GM12878 (cell line): ENCODE measurements around the gene ASTL. TPM values are rescaled to one million over a fixed set of nuclear protein-coding genes. Genes with fewer than 3 reads are reported as not detected.

Source experiments
- ATAC-seq: fragments of 200-7000 bp; cut with Tn5 transposase; 3 replicates; pipeline ENCODE4 v1.9.1; 2020; ENCODE audit warnings: mild to moderate bottlenecking, moderate library complexity
- BruUV-seq: library from RNA; stranded (reverse); fragments of 400-500 nt; replicated peaks from 2 replicates; lab custom pipeline; 2021; lab: Mats Ljungman, UMichigan
- CTCF ChIA-PET: fragments of 300-600 bp; sonication (Branson Sonifier 250); formaldehyde crosslinking; extraction: SDS; loops from one replicate; lab custom pipeline; 2021; ENCODE audit warnings: inconsistent platforms; lab: Yijun Ruan, JAX
- POLR2A ChIA-PET: fragments of 350-600 bp; formaldehyde crosslinking; extraction: SDS; loops from one replicate; lab custom pipeline; 2021; ENCODE audit warnings: inconsistent platforms; lab: Charles Lee
- RAD21 ChIA-PET: fragments of 300-600 bp; sonication (Branson Sonifier 250); formaldehyde crosslinking; loops from one replicate; lab custom pipeline; 2023; ENCODE audit warnings: antibody characterized with exemption; ENCODE audit not compliant: unreplicated experiment; lab: Charles Lee
- SMC1A ChIA-PET: fragments of 300-600 bp; sonication (Branson Sonifier 250); formaldehyde crosslinking; loops from one replicate; lab custom pipeline; 2023; ENCODE audit not compliant: unreplicated experiment, uncharacterized antibody; lab: Charles Lee
- DNase-seq: peaks from one replicate; pipeline ENCODE4 v3.0.0-alpha.2; 2011; ENCODE audit warnings: low read depth, low spot score
- FAIRE-seq: peaks from 3 replicates; lab custom pipeline; 2011; peaks lifted over from hg19 to GRCh38; lab: Jason Lieb, UNC
- H2AFZ ChIP-seq: 2 replicates; pipeline ENCODE4 v1.6.0; 2011; ENCODE audit warnings: low read depth, low read length, control low read depth; ENCODE audit not compliant: control insufficient read depth
- H3K27ac ChIP-seq: 2 replicates; pipeline ENCODE4 v1.5.1; 2011; ENCODE audit warnings: control low read depth; ENCODE audit not compliant: control insufficient read depth, insufficient read depth
- H3K27me3 ChIP-seq, 2 experiments: replicated peaks in 1 of 2; 2 replicates each; pipeline versions ENCODE4 v1.6.0 to v1.6.1; 2011; ENCODE audit warnings: low read length in 1 of 2; ENCODE audit not compliant: control insufficient read depth in 2 of 2, insufficient read depth in 2 of 2
- H3K36me3 ChIP-seq, 2 experiments: 2 replicates each; pipeline ENCODE4 v1.5.1; 2011; ENCODE audit warnings: low read length in 1 of 2; ENCODE audit not compliant: control insufficient read depth in 2 of 2, insufficient read depth in 2 of 2
- H3K4me1 ChIP-seq: 2 replicates; pipeline ENCODE4 v1.6.1; 2011; ENCODE audit warnings: mild to moderate bottlenecking, low read length, moderate library complexity, mixed read lengths; ENCODE audit not compliant: control insufficient read depth, insufficient read depth
- H3K4me2 ChIP-seq: 2 replicates; pipeline ENCODE4 v1.6.0; 2011; ENCODE audit warnings: control low read depth; ENCODE audit not compliant: control insufficient read depth, insufficient read depth
- H3K4me3 ChIP-seq: fragments of 200-600 bp; sonication (generic); 2 replicates; pipeline ENCODE4 v1.5.1; 2016
- H3K79me2 ChIP-seq: 2 replicates; pipeline ENCODE4 v1.6.0; 2011; ENCODE audit warnings: low read length; ENCODE audit not compliant: control insufficient read depth, insufficient read depth
- H3K9ac ChIP-seq: 2 replicates; pipeline ENCODE4 v1.8.0; 2011; ENCODE audit warnings: low read length, control low read depth, mixed read lengths; ENCODE audit not compliant: control insufficient read depth, insufficient read depth
- H3K9me3 ChIP-seq: replicated peaks from 3 replicates; pipeline ENCODE4 v1.5.1; 2011; ENCODE audit warnings: mild to moderate bottlenecking, low read length; ENCODE audit not compliant: control insufficient read depth, insufficient read depth
- H4K20me1 ChIP-seq: 2 replicates; pipeline ENCODE4 v1.6.0; 2011; ENCODE audit not compliant: control insufficient read depth, insufficient read depth
- BACH1 ChIP-seq: fragments of 450-650 bp; IDR thresholded peaks from 2 replicates; pipeline ENCODE4 v1.6.1; 2017; ENCODE audit warnings: mild to moderate bottlenecking, borderline replicate concordance
- KLF5 ChIP-seq: fragments of 450-650 bp; IDR thresholded peaks from 2 replicates; pipeline ENCODE4 v1.6.1; 2014; ENCODE audit warnings: mild to moderate bottlenecking; ENCODE audit not compliant: partially characterized antibody
- YBX1 ChIP-seq: fragments of 450-650 bp; IDR thresholded peaks from 2 replicates; pipeline ENCODE4 v1.6.1; 2016; ENCODE audit warnings: antibody characterized with exemption
- WGBS: methylation state at CpG from one replicate; pipeline ENCODE4 v1.1.6; 2016; ENCODE audit warnings: low lambda C conversion rate; ENCODE audit not compliant: insufficient replicate concordance, insufficient coverage; ENCODE audit errors: missing lambda C conversion rate; 5-methylcytosine and 5-hydroxymethylcytosine counted together
- in situ Hi-C: fragments of 300-500 bp; cut with MboI; formaldehyde crosslinking; loops from 9 replicates; pipeline ENCODE4 v1.14.3; 2018; ENCODE audit warnings: mixed read lengths
- intact Hi-C: fragments of 100-400 bp; cut with micrococcal nuclease; formaldehyde crosslinking; loops from one replicate; pipeline ENCODE4 v1.14.2; 2022; ENCODE audit not compliant: unreplicated experiment
- polyA plus RNA-seq, 11 experiments: library from polyadenylated mRNA; depleted of rRNA in 4 of 11; unstranded in 6 of 11; stranded (reverse) in 5 of 11; fragments of >200 nt; fragmentation: Nextera tagmentation in 4 of 11; fragmentation: Illumina TruSeq in 1 of 11; extraction: Ambion mirVana in 4 of 11; extraction: Trizol in 1 of 11; gene quantifications; 1 replicate in 1 of 11; 2 replicates in 10 of 11; pipeline versions ENCODE4 v1.2.1 to v1.2.3, GENCODE V29; 2011 to 2016; ENCODE audit warnings: inconsistent platforms in 2 of 11, missing spikeins in 2 of 11, low read depth in 1 of 11
- total RNA-seq, 4 experiments: library from RNA; depleted of rRNA in 3 of 4; stranded (reverse); fragments of >200 nt in 3 of 4; fragmentation: Illumina TruSeq in 1 of 4; extraction: Trizol in 1 of 4; gene quantifications; 2 replicates each; pipeline versions ENCODE4 v1.2.1 to v1.2.3, GENCODE V29; 2013 to 2021
- TF ChIP-seq, protein P1 (sequence below): IDR thresholded peaks from 2 replicates; pipeline ENCODE4 v1.6.1; 2012; ENCODE audit warnings: mild to moderate bottlenecking, low read depth, low read length
- TF ChIP-seq, protein P2 (sequence below): fragments of 450-650 bp; IDR thresholded peaks from 2 replicates; pipeline ENCODE4 v1.6.1; 2017; ENCODE audit warnings: antibody characterized with exemption, mild to moderate bottlenecking, moderate library complexity

ASTL gene
- total and polyA plus RNA-seq, 10 of the 15 experiments (the other 5 are each of a cell fraction or from before 2014, with no cell fraction given) = 0.18 to 1.0 (median 0.38) TPM; not detected in 4

DNA sequence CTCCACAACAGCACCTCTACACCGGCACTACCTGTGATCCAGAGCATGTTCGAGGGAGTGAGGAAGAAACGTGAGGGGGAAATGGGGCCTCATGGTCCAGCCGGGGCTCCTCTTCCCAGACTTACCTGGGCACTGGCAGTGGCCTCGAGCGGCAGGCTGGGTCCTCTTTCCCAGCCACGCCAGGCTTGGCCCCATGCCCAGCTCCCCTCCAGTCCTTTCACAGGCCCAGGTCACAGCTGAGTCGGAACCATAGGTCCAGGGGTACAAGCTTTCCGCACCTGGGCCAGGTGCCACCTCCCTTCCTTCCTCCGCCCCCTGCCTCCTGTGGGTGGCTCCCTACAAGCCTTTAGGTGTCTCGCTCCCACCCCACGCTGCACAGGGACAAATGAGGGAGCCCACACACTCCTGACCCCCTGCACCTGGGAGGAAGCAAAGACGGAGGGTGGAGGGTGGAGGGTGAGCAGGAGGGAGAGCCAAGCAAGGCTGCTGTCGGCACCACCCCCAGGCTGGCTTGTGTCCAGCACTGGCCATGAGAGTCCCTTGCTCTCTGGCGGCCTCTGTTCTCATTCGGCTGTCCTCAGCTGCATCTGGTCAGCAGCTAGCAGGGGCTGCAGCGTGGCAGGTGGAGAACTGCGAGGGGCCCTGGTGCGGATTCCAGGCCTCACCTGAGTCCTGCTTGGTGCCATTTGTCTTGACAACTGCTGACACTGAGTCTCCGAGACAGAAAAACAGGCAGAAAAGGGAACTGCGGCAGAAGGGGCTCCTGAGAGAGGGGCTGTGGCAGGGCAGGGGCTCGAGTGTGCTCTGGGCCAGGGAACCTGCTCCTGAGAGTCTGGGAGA lies 48.7 kb downstream of the ASTL start:
- DNase-seq = no peak
- TF ChIP-seq BACH1 = no peak
- TF ChIP-seq, protein P1, sequence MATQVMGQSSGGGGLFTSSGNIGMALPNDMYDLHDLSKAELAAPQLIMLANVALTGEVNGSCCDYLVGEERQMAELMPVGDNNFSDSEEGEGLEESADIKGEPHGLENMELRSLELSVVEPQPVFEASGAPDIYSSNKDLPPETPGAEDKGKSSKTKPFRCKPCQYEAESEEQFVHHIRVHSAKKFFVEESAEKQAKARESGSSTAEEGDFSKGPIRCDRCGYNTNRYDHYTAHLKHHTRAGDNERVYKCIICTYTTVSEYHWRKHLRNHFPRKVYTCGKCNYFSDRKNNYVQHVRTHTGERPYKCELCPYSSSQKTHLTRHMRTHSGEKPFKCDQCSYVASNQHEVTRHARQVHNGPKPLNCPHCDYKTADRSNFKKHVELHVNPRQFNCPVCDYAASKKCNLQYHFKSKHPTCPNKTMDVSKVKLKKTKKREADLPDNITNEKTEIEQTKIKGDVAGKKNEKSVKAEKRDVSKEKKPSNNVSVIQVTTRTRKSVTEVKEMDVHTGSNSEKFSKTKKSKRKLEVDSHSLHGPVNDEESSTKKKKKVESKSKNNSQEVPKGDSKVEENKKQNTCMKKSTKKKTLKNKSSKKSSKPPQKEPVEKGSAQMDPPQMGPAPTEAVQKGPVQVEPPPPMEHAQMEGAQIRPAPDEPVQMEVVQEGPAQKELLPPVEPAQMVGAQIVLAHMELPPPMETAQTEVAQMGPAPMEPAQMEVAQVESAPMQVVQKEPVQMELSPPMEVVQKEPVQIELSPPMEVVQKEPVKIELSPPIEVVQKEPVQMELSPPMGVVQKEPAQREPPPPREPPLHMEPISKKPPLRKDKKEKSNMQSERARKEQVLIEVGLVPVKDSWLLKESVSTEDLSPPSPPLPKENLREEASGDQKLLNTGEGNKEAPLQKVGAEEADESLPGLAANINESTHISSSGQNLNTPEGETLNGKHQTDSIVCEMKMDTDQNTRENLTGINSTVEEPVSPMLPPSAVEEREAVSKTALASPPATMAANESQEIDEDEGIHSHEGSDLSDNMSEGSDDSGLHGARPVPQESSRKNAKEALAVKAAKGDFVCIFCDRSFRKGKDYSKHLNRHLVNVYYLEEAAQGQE = no peak
- TF ChIP-seq, protein P2, sequence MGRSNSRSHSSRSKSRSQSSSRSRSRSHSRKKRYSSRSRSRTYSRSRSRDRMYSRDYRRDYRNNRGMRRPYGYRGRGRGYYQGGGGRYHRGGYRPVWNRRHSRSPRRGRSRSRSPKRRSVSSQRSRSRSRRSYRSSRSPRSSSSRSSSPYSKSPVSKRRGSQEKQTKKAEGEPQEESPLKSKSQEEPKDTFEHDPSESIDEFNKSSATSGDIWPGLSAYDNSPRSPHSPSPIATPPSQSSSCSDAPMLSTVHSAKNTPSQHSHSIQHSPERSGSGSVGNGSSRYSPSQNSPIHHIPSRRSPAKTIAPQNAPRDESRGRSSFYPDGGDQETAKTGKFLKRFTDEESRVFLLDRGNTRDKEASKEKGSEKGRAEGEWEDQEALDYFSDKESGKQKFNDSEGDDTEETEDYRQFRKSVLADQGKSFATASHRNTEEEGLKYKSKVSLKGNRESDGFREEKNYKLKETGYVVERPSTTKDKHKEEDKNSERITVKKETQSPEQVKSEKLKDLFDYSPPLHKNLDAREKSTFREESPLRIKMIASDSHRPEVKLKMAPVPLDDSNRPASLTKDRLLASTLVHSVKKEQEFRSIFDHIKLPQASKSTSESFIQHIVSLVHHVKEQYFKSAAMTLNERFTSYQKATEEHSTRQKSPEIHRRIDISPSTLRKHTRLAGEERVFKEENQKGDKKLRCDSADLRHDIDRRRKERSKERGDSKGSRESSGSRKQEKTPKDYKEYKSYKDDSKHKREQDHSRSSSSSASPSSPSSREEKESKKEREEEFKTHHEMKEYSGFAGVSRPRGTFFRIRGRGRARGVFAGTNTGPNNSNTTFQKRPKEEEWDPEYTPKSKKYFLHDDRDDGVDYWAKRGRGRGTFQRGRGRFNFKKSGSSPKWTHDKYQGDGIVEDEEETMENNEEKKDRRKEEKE = no peak
- no peak for TF ChIP-seq KLF5
- no peak for TF ChIP-seq YBX1
- 34% methylated on average over 20 of the region's 22 CpGs for WGBS

More for the DNA sequence above, 48.7 kb downstream of the ASTL start:
- in situ Hi-C loops (no loop called here), intact Hi-C loops (no loop called here)
- no peaks in the 10 kb centered on the region for H3K79me2 ChIP-seq
- ChIA-PET RAD21 (no interaction called here), SMC1A (no interaction called here), CTCF (no interaction called here), POLR2A (no interaction called here)
- H3K4me2 ChIP-seq = no peak overlapping the region
- H4K20me1 ChIP-seq = no peaks in the 10 kb centered on the region
- H2AFZ ChIP-seq = no peak overlapping the region
- no peaks in the 10 kb centered on the region for H3K9me3 ChIP-seq
- FAIRE-seq = no peak
- no peak overlapping the region for H3K4me3 ChIP-seq
- no TSS peak for BruUV-seq
- H3K27me3 ChIP-seq = no peaks in the 10 kb centered on the region; a peak in 1 of 4 replicates
- ATAC-seq = no peak
- no peak overlapping the region for H3K27ac ChIP-seq
- no peaks in the 10 kb centered on the region for H3K4me1 ChIP-seq
- no peak overlapping the region for H3K9ac ChIP-seq
- no peaks in the 10 kb centered on the region for H3K36me3 ChIP-seq
